Liver (tissue), 9 donors: Measurements from ENCODE around the gene SKAP1. TPM values are rescaled to one million over a fixed set of nuclear protein-coding genes. Genes with fewer than 3 reads are reported as not detected.

Experiments used
- DNase-seq: peaks from one replicate; pipeline ENCODE4 v3.0.0-alpha.2; 2017; ENCODE audit warnings: low spot score
- H3K27ac ChIP-seq, 2 donors: one replicate each; pipeline ENCODE4 v1.7.0; 2013; ENCODE audit warnings: inconsistent platforms in 2 of 2, low read length in 2 of 2, control low read depth in 1 of 2, low read depth in 1 of 2, mild to moderate bottlenecking in 1 of 2
- H3K27me3 ChIP-seq, 4 donors: one replicate each; pipeline versions ENCODE4 v1.6.1 to v1.7.0; 2013; ENCODE audit warnings: low read length in 3 of 4, inconsistent platforms in 1 of 4, mild to moderate bottlenecking in 1 of 4, moderate library complexity in 1 of 4; ENCODE audit not compliant: control insufficient read depth in 4 of 4, insufficient read depth in 4 of 4
- H3K36me3 ChIP-seq, 4 donors: one replicate each; pipeline versions ENCODE4 v1.6.1 to v1.7.0; 2013; ENCODE audit warnings: low read length in 3 of 4, mild to moderate bottlenecking in 3 of 4, low read depth in 1 of 4, moderate library complexity in 1 of 4; ENCODE audit not compliant: control insufficient read depth in 4 of 4, insufficient read depth in 3 of 4
- H3K4me1 ChIP-seq, 4 donors: one replicate each; pipeline versions ENCODE4 v1.6.1 to v1.7.0; 2013; ENCODE audit warnings: low read length in 3 of 4, mild to moderate bottlenecking in 3 of 4, moderate library complexity in 1 of 4; ENCODE audit not compliant: control insufficient read depth in 4 of 4, insufficient read depth in 4 of 4
- H3K4me3 ChIP-seq, 3 donors: one replicate each; pipeline versions ENCODE4 v1.6.1 to v1.7.0; 2013; ENCODE audit warnings: low read length in 3 of 3, control low read depth in 1 of 3, low read depth in 1 of 3, mild to moderate bottlenecking in 1 of 3
- H3K9ac ChIP-seq, 2 donors: one replicate each; pipeline ENCODE4 v1.7.0; 2013; ENCODE audit warnings: low read length in 2 of 2, mild to moderate bottlenecking in 2 of 2, moderate library complexity in 2 of 2, control low read depth in 1 of 2, low read depth in 1 of 2
- H3K9me3 ChIP-seq, 4 donors: one replicate each; pipeline versions ENCODE4 v1.6.1 to v1.7.0; 2013; ENCODE audit warnings: low read length in 3 of 4; ENCODE audit not compliant: control insufficient read depth in 4 of 4
- ATF3 ChIP-seq: IDR thresholded peaks from 2 replicates; pipeline ENCODE4 v1.6.1; 2016; ENCODE audit warnings: antibody characterized with exemption
- CTCF ChIP-seq: fragments of 150-350 bp; IDR thresholded peaks from 2 replicates; pipeline ENCODE4 v1.5.1; 2017; ENCODE audit warnings: improper control_type of control experiment, low read depth, low read length; ENCODE audit not compliant: missing input control
- EGR1 ChIP-seq, 2 donors: IDR thresholded peaks; 2 replicates each; pipeline ENCODE4 v1.6.1; 2016 to 2018; ENCODE audit warnings: antibody characterized with exemption in 2 of 2, low read depth in 2 of 2
- FOXA1 ChIP-seq: IDR thresholded peaks from 2 replicates; pipeline ENCODE4 v1.6.1; 2016; ENCODE audit warnings: antibody characterized with exemption
- FOXA2 ChIP-seq: IDR thresholded peaks from 2 replicates; pipeline ENCODE4 v1.6.1; 2016; ENCODE audit warnings: antibody characterized with exemption
- GABPA ChIP-seq, 2 donors: IDR thresholded peaks in 1 of 2; conservative IDR thresholded peaks in 1 of 2; 2 replicates each; pipeline ENCODE4 v1.6.1; 2016; ENCODE audit warnings: antibody characterized with exemption in 2 of 2, mild to moderate bottlenecking in 1 of 2, moderate library complexity in 1 of 2
- HNF4A ChIP-seq, 2 donors: conservative IDR thresholded peaks; 2 replicates each; pipeline ENCODE4 v1.6.1; 2016; ENCODE audit warnings: antibody characterized with exemption in 2 of 2, mild to moderate bottlenecking in 2 of 2
- HNF4G ChIP-seq: IDR thresholded peaks from 2 replicates; pipeline ENCODE4 v1.6.1; 2016; ENCODE audit warnings: antibody characterized with exemption
- JUND ChIP-seq, 2 donors: IDR thresholded peaks; 2 replicates each; pipeline ENCODE4 v1.6.1; 2016; ENCODE audit warnings: antibody characterized with exemption in 2 of 2
- MAX ChIP-seq: IDR thresholded peaks from 2 replicates; pipeline ENCODE4 v1.6.1; 2016; ENCODE audit warnings: antibody characterized with exemption
- NR2F2 ChIP-seq: IDR thresholded peaks from 2 replicates; pipeline ENCODE4 v1.6.1; 2016; ENCODE audit warnings: antibody characterized with exemption
- RAD21 ChIP-seq, 2 donors: IDR thresholded peaks; 2 replicates each; pipeline ENCODE4 v1.6.1; 2016; ENCODE audit warnings: antibody characterized with exemption in 2 of 2, mild to moderate bottlenecking in 2 of 2
- REST ChIP-seq: IDR thresholded peaks from 2 replicates; pipeline ENCODE4 v1.6.1; 2016; ENCODE audit warnings: antibody characterized with exemption, mild to moderate bottlenecking
- RXRA ChIP-seq, 2 donors: IDR thresholded peaks; 2 replicates each; pipeline ENCODE4 v1.6.1; 2017 to 2018; ENCODE audit warnings: antibody characterized with exemption in 2 of 2, mild to moderate bottlenecking in 1 of 2
- SP1 ChIP-seq: IDR thresholded peaks from 2 replicates; pipeline ENCODE4 v1.6.1; 2018; ENCODE audit warnings: antibody characterized with exemption, mild to moderate bottlenecking
- TAF1 ChIP-seq: conservative IDR thresholded peaks from 2 replicates; pipeline ENCODE4 v1.6.1; 2016; ENCODE audit warnings: antibody characterized with exemption, mild to moderate bottlenecking
- YY1 ChIP-seq: IDR thresholded peaks from 2 replicates; pipeline ENCODE4 v1.6.1; 2016; ENCODE audit warnings: antibody characterized with exemption, mild to moderate bottlenecking
- WGBS: extraction: QIAGEN DNeasy Blood & Tissue Kit; methylation state at CpG from one replicate; pipeline ENCODE4 v1.1.7; 2013; 5-methylcytosine and 5-hydroxymethylcytosine counted together
- polyA plus RNA-seq, 2 donors: library from polyadenylated mRNA; stranded (reverse) in 1 of 2; unstranded in 1 of 2; fragments of 200-250 nt in 1 of 2; fragments of >200 nt in 1 of 2; fragmentation: Nextera tagmentation in 1 of 2; extraction: Ambion mirVana in 1 of 2; gene quantifications; one replicate each; pipeline versions ENCODE4 v1.2.1 to v1.2.3, GENCODE V29; 2013 to 2015
- total RNA-seq, 2 donors: library from RNA; depleted of rRNA; stranded (reverse); fragments of >200 nt; gene quantifications; one replicate each; pipeline ENCODE4 v1.2.3, GENCODE V29; 2014
- TF ChIP-seq, protein P1 (sequence below): IDR thresholded peaks from 2 replicates; pipeline ENCODE4 v1.6.1; 2016; ENCODE audit warnings: antibody characterized with exemption
- donor health status: healthy.
- donor health status: healthy.
- donor health status: healthy.
- donor health status: healthy.
- donor health status: healthy.

SKAP1 gene
- total and polyA plus RNA-seq, 4 donors: 2.5 to 20.8 (median 11.3) TPM

DNA sequence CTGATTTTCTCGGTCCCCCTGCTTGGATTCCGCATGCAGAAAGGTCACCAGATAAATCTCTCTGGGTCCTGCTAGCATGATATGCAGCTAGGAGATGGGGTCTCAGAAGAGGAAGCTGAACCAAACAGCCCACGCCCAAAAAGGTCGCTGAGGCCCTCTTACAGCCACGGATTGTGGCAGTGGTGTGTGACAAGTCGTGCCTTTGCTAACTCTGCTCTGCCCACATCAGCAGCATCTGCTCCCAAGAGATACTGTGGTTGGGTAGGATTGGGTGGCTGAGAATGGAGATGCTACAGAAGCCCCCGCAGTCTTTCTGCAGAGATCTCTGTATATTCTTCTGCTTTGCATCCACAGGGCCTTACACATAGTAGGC is 15.2 kb upstream of the SKAP1 start:
- peaks cover 0 to 7% (median 0%) of the 10 kb centered on the region in 4 donors for H3K27me3 ChIP-seq
- no peaks in the 10 kb centered on the region for H3K4me1 ChIP-seq
- H3K27ac ChIP-seq: no peak overlapping the region
- DNase-seq: no peak
- H3K36me3 ChIP-seq: no peaks in the 10 kb centered on the region
- no peaks in the 10 kb centered on the region for H3K9me3 ChIP-seq
- H3K9ac ChIP-seq: no peak overlapping the region
- WGBS: 89% methylated on average over 7 of the region's 7 CpGs
- H3K4me3 ChIP-seq: no peak overlapping the region
- TF ChIP-seq GABPA (IDR thresholded peaks at IDR 0.05 in 1 of 2, conservative IDR thresholded peaks at IDR 0.05 in 1 of 2) (no peak), FOXA2 (no peak), EGR1 (IDR thresholded peaks at IDR 0.05; ENCODE audit: low read depth in 2 of 2) (no peak), HNF4G (no peak), SP1 (no peak), RXRA (IDR thresholded peaks at IDR 0.05) (no peak), JUND (IDR thresholded peaks at IDR 0.05) (no peak), RAD21 (IDR thresholded peaks at IDR 0.05) (no peak), REST (no peak), FOXA1 (no peak), YY1 (no peak), MAX (no peak), HNF4A (conservative IDR thresholded peaks at IDR 0.05) (no peak), CTCF (no peak), ATF3 (no peak), TAF1 (no peak), NR2F2 (no peak)
- TF ChIP-seq, protein P1, sequence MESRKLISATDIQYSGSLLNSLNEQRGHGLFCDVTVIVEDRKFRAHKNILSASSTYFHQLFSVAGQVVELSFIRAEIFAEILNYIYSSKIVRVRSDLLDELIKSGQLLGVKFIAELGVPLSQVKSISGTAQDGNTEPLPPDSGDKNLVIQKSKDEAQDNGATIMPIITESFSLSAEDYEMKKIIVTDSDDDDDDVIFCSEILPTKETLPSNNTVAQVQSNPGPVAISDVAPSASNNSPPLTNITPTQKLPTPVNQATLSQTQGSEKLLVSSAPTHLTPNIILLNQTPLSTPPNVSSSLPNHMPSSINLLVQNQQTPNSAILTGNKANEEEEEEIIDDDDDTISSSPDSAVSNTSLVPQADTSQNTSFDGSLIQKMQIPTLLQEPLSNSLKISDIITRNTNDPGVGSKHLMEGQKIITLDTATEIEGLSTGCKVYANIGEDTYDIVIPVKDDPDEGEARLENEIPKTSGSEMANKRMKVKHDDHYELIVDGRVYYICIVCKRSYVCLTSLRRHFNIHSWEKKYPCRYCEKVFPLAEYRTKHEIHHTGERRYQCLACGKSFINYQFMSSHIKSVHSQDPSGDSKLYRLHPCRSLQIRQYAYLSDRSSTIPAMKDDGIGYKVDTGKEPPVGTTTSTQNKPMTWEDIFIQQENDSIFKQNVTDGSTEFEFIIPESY: no peak
